GM21737 (cell line): ENCODE results near the gene B4GALNT4.
"Not testable (repeated sequence)": the region's sequence is repeated elsewhere in the genome, so short reads cannot be mapped to it uniquely, and the experiment has no call there.

ENCODE experiments used
- ATAC-seq: cut with Tn5 transposase; IDR thresholded peaks from one replicate; pipeline ENCODE4 v1.9.1; 2021; ENCODE audit warnings: mild to moderate bottlenecking, moderate library complexity; ENCODE audit not compliant: unreplicated experiment

Gene B4GALNT4

DNA sequence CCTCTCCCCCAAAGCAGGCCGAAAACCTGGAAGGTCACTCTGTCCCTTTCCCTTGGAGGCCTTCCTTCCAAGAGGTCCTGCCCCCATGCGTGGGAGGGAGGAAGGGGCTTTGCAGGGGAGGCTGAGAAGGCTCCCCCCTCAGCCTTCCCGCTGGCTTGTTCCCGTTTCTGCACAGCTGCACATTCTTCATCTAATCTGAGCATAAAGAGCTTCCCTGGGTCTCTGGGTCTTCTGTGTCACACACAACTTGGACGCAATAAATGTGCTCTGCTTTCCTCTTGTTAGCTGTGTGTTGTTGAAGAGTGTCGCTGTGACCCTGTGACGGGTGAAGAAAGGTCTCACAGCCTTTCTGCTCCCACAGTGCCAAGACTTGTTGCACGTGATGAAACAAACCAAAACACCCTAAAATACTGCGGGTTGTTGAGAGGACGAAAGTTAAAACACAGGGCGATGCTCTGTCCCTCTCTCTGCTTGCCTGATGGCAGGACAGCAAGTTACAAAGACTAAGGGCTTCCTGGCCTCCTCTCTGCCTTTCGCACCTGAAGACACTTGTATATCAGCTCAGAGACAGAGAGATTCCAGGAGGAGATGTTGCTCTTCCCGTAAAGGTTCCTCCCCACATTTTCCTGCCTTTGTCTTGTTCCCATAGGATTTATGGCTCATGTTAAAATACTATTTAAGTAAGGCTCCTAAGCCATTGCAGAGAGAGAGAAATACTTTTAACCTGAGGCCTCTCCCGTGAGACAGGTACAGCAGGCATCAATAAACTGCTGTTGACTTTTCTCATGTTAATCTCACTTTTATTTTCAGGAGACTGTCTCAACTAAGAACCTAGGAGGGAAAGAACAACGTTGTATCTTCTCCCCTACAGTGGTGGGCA is 33.3 kb upstream of the B4GALNT4 start:
- no peak for ATAC-seq

DNA sequence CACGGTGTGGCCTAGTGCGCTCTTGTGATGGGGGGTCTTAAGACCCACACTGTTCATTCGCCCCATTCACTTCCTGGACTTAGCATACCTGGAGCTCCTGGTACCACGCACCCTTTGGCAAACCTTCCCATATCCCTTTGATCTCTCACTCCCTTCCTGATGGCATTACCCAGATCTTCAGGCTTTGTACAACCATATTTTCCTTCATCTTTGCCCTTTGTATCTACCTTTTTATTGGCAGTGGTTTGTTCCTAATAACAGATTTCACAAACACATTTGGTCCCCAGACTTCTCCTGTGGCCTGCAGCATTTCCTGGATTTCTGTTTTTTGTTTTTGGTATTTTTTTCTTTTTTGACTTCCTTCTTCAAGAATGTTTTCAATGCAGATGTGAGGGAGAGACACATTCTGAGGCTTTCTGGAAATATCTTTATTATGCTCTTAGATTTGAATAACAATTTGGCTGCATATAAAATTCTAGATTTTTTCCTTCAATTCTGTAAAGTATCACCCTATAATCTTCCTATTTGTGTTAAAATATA is 32.6 kb upstream of the B4GALNT4 start:
- no peak for ATAC-seq

DNA sequence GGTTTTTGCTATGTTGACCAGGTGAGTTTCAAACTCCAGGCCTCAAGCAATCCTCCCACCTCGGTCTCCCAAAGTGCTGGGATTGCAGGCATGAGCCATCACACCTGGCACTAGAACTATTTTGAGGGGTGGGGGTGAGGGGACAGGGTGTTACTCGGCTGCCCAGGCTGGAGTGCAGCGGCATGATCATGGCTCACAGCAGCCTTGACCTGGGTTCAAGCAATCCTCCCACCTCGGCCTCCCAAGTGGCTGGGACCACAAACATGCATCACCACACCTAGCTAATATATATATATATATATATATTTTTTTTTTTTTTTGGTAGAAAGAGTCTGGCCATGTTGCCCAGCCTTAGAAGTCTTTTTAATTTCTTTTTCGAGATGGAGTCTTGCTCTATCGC is 31.6 kb upstream of the B4GALNT4 start:
- no peak for ATAC-seq

DNA sequence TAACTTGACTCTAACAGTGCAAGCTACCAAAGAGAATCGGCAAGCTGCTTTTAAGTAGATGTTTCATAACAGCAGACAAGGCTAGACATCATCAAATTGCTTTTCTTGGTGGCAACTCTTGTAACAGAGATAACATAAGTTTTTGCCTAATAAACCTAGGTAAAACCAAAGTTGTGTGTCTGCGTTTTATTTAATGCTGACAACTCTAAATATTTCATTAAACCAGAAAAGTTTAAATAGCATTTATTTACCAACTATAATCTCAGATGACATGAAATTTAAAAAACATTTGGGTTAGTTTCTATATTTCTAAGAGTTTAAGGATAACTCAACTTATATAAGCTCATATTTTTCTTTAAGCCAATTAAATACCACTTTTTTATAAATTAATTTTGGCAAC is 29.3 kb upstream of the B4GALNT4 start:
- no peak for ATAC-seq

DNA sequence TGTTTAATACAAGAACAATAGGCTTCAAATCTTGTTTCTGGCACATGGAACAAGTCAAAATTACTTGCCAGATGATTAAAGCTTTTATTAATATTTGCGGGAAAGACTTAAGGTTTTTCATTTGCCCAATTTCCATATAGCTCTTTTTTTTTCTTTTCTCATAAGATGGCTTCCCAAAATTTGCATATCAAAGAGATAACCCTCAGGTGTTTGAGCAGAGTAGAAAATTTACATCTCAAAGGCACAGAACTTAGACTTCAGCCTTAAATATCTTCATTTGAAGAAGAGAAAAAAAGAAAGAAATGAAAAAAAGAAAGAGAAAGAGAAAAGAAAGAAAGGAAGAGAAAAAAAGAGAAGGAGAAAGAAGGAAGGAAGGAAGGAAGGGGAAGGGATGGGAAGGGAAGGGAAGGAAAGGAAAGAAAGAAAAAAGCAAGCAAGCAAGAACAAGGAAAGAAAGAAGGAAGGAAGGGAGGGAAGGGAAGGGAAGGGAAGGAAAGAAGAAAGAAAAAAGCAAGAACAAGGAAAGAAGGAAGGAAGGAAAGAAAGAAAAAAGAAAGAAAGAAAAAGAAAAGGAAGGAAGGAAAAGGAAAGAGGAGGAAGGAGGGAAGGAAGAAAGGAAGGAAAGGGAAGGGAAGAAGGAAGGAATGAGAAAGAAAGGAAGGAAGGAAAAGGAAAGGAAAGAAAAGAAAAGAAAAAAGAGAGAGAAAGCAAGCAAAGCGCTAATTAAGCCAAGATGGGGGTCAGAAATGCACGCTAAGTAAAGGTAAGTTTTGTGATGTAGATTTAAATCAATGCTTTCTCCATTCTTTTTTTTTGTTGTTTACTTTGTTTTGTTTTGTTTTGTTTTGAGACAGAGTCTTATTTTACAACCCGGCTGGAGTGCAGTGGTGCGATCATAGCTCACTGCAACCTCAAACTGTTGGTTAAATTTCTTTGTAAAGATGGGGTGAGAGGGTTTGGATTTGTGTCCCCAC is 28.5 kb upstream of the B4GALNT4 start:
- no peak for ATAC-seq

DNA sequence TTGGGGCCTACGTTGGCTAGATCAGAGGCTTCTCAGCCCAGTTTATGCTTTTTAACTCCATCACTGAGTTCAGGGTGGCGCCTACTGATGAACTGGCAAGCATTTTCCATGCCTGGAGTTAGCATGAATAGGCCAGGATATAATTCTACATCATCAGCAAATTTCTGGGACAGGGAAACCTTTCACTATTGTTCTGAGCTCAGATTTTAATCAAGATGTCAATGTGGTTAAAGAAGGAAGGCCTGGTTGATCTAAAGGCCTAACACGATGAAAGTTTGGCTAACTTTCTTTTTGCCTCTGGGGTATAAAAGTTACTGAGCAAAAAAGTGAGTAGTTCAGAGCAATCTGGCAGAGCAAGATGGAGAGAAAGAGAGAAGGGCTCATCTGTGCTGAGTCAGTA is 27.0 kb upstream of the B4GALNT4 start:
- ATAC-seq = no peak

DNA sequence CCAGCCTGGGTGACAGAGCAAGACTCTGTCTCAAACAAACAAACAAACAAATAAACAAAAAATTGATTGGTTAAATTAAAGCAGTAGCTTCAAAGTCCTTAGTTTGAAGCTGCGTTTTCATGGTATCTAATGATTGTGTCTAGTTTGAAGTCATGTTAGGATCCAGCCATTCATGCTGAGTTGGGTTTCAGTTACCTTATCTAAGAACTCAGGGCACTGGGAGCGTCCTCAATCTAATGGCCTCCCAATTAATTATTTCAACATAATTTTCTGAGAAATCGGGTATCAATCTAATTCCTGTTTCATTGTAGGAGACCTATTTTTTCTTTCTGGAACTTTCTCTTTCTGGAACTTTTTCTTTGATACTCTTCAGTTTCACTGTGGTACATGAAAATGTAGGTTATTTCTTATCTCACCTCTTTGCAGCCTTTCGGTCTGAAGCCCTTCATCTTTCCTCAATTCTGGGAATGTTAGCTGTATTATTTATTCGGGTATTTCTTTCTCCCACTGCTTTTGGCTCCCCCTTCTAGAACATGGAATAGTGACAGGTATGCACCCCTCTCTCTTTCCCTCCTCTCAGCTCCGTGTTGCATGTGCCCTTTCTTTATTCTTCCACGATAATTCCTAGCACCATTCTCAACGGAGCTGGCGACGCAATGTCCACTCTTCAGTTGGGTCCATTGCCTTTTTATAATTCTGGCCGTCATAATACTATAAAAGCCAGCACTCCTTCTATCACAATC is 24.3 kb upstream of the B4GALNT4 start:
- ATAC-seq = no peak

DNA sequence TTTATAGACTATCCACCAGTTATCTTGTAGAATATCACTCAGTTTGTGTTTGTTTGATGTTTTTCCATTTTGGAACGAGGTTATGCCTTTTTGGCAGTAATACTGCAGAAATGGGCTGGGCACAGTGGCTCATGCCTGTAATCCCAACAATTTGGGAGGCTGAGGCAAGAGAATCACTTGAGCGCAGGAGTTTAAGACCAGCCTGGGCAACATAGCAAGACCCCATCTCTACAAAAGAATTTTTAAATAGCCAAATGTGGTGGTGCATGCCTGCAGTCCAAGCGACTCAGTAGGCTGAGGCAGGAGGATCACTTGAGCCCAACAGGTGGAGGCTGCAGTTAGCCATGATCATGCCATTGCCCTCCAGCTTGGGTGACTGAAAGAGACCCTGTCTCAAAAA is 22.8 kb upstream of the B4GALNT4 start:
- ATAC-seq = no peak

DNA sequence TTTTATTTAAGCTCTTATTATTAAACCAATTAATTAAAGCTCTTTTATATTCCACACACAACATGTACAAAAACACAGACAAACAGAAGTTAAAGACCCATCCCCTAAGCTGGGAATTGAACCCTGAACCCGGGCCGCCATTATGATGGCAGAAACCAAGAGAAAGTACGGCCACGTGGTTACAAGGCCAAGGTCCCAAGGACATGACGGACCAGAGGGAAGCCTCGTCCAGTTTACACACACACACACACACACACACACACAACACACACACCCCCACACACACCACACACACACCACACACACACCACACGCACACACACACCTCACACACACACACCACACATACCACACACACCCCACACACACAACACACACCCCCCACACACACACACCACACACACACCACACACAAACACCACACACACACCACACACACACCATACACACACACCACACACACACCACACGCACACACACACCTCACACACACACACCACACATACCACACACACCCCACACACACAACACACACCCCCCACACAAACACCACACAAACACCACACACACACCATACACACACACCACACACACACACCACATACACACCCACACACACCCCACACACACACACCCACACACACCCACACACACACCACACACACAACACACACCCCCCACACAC is 19.9 kb upstream of the B4GALNT4 start:
- not testable (repeated sequence) for ATAC-seq

DNA sequence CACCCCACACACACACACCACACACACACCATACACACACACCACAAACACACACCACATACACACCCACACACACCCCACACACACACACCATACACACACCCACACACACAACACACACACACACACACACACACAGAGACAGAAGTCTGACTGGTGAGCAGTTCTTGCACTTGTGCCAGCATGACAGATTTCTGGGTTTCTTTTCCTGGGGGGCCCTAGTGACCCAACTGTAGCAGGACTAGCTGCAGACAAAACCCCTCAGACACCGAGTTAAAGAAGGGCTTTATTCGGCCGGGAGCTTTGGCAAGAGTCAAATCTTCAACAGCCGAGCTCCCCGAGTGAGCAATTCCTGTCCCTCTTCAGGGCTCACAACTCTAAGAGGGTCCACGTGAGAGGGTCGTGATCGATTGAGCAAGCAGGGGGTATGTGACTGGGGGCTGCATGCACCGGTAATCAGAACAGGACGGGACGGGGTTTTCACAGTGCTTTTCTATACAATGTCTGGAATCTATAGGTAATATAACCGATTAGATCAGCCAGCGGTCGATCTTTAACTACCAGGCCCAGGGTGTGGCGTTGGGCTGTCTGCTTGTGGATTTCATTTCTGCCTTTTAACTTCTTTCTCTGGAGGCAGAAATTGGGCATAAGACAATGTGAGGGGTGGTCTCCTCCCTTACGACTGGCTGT is 19.1 kb upstream of the B4GALNT4 start:
- ATAC-seq = not testable (repeated sequence)

DNA sequence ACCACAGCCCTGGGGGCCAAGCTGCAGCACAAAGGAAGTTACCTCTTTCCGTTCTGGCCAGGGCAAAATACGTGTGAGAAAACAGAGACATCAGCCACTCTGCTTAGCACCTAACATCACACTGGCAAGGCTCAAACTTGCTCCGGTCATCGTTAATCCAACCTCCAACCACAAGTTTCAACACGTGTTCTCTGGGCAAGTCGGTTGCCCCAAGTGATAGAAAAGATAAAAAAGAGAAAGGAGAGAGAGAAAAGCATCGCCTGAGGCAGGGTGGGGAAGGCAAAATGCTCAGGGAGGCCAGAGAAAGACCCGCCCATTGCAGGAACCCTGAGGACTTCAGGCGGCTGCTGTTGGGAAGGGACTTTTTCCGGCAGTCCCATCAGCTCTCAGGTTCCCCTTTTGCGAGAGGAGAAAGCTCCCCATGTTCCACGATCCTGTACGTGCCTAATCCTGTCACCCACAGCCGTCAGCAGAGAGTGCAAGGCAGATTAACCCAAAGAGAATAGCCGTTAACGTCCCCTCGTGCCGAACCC is 18.5 kb upstream of the B4GALNT4 start:
- no peak for ATAC-seq

DNA sequence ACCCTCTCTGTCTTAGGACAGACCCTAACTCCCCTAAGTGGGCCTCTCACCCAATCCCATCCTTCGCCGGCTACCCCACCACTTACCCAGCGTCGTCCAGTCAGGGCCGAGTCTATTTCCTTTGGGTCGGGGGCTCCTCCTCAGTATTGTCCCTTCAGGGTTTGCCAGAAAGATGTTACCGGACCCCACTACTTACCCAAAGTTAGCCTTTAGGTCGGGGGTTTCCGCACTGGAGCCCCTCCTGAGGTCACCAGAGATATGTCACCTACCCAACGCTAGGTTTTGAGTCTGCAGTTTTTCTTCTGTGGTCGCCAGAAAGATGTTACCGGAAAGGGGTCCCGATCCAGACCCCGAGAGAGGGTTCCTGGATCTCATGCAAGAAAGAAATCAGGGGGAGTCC is 17.9 kb upstream of the B4GALNT4 start:
- no peak for ATAC-seq

DNA sequence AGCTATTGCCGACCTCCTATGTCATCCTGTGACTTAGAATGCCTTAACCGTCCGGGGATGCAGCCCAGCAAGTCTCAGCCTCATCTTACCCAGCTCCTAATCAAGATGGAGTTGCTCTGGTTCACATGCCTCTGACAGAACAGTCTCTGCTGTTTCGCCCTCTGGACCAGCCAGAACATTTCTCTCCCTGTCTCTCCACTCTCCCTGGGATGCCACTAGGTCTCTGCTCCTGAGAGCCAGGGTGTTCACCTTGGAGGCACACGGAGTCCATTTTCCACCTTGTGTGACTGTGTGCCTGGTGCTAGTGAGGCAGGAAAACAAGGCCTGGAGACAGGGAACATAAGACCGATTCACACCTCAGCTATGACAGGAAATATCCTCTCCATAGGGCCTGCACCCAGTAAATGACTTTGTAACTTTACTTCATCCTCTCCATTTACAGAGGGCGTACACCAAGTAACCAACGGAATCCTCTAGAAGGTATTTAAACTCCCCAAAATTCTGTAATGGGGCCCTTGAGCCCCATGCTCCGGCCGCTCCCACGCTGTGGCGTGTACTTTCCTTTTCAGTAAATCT is 16.8 kb upstream of the B4GALNT4 start:
- no peak for ATAC-seq

DNA sequence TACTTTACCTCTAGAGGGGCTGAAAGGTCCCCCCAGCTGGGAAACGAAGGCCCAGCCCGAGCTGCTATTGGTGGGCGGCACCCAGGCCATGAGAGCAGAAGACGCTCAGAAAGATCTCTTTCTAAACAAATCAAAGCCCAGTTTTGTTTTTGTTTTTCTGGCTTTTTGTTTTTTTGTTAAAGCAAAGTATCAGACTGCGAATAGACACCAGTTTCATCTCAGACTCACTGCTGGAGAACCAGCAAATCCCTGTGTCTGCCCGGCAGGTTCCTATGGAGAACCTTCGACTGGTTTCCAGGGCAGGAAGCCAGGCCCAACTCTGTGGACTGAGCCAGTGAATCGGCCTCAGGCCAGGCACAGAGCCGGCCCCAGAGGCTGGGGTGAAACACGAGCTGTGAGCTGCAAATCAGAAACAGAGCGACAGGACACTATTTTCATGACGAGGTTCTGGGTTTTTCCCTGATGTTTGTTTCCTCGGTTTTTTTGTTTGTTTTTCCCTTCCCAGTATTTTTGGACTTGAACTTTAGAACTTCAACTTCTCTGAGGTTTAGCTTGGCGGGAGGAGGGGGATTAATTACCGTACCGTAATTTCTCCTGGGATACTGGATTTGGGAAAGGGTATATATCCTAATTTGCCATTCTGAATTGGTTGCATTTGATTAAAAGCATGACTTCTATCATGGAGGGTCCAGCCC is 16.0 kb upstream of the B4GALNT4 start:
- no peak for ATAC-seq

DNA sequence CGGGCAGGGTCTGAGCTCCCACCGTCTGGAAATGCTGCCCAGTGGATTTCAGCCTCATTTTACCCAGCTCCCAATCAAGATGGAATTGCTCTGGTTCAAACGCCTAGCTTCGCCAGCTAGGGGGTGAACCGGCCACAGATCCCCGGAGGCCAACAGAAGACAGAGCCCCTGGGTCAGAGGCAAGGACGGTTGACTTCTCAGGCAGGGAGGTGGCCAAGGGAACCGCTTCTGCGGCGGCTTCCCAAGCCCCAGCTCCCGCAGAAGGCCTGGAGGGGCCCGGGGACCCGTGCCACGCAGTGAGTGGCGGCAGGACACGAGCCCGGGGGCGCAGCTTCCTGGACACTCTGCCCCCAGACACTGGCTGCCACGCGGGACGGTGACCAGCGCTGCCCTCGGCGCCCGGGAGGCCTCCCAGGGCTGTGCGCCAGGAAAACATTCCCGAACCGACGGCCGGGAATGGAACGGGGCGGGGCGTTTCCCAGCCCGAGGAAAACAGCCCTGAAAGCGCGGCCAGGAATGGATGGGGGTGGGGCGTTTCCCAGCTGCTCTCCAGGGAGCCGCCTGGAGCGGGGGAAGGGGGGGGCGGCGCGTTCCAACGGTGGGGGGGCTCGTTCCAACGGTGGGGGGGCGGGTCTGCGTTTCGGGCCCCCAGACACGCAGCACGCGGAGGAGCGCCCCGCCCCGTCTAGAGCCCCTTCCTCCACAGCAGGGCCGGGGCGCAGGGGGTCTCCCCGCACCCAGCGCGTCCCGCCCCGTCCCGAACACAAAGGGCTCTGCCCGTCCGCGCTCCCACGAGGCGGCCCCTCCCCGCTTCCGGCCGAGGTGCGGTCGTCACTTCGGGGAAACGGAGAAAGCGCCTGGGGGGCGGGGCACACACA is 13.5 kb upstream of the B4GALNT4 start:
- ATAC-seq = peak; percentile 50

DNA sequence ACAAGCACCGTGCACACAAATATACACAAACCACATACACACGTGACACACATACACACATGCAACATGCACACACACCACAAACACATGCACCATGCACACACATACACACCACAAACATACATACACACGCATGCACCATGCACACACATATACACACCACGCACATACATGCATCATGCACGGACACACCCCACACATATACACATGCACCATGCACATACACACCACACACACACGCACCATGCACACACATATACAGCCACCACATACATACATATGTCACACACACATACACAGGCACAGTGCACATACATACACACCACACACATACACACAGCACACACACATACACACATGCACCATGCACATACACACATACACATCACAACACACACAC is 12.7 kb upstream of the B4GALNT4 start:
- no peak for ATAC-seq

DNA sequence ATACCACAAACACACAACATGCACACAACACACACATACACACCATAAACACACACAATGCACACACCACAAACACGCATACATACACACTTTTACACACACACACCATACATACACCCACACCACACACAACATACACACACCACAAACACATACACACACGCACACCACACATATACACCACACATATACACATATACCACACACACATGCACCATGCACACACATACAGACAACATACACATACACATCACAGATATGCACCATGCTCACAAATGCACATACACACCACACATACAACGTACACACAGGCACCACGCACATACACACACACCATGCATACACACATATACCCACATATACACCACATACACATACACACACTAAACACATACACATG is 11.7 kb upstream of the B4GALNT4 start:
- no peak for ATAC-seq
